ENCODE results near the gene DERA. TPM values are rescaled to one million over a fixed set of nuclear protein-coding genes. Genes with fewer than 3 reads are reported as not detected.

Gene DERA
- total RNA-seq, result 10 to 100 TPM; 23.3 to 27.1 TPM

DNA sequence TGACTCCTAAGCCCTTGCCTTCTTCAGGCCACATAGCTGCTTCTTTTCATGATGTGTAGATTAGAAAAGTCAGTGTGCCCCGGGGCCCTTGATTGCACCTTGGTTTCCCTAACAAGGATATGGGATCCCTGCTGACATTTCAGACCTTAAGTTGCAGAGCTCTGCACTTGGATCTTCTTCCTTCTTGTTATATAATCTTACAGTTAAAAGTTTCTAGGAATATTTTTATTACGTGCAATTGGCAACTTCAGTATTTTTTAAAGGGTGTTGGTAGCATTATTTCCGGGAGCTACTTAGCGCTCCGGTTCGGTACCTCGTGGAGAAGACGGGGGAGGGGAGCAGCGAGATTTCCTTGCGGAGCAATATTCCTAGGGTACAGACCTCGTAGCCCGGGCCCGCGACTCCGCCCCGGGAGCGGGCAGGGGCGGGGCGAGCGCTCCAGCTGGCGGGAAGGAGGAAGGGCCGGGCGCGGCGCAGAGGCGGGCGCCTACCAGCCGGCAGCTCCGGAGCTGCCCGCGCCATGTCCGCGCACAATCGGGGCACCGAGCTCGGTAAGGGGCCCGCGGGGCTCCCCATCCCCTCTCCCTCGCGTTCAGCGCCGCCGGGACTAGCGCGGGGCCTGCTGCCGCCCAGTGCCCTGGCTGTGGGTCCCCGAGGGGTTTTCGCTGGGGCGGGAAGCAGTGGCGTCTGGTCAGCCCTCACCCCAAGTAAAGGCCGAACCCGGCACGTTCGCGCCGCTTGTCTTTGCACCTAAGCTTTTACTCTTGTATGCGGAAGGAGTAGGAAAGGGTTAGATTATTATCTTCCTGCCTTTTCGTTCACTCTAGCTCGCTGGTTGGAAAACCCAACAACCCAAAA, at the start of gene DERA:
Gene DERA (plus strand): TSS at position 469 of the 858 bp plus-strand sequence. CDS start 52 bp downstream, at position 521.

DNA sequence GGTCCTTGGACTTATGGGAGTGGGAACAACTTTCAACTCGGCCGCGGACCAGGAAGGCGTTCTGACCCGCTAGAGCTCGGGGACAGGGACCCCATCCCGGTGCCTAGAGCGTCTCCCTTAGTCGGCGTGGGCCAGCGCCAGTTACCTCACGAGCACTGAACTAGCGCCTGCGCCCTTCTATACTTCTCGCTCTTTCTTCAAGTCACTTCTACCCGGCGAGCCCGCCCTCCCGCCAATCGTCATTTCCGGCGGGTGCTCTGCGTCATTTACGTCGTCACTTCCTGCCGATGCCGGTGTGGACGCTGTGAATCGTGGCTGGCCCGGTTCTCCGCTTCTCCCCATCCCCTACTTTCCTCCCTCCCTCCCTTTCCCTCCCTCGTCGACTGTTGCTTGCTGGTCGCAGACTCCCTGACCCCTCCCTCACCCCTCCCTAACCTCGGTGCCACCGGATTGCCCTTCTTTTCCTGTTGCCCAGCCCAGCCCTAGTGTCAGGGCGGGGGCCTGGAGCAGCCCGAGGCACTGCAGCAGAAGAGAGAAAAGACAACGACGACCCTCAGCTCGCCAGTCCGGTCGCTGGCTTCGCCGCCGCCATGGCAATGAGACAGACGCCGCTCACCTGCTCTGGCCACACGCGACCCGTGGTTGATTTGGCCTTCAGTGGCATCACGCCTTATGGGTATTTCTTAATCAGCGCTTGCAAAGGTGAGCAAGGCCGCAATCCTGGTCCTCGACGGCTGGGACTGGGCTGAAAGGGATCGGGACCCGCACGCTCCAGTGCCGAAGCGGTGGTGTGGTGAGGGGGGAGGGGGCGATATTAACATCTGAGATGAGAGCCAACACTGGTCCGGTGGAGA, 28.8 kb upstream of the DERA start, which contains the start of gene STRAP:
Gene STRAP (plus strand): TSS at position 270 of the 854 bp plus-strand sequence. CDS start 321 bp downstream, at position 591.

Other genes with a start within 250 kb of the DERA start
- 1 to 10 TPM; 3.0 to 4.1 TPM for gene EPS8, start 121.9 kb upstream of the DERA start, total RNA-seq
- gene STRAP, start 28.9 kb upstream of the DERA start, total RNA-seq, result 10 to 100 TPM; 72.9 to 73.7 TPM

Measured in activated naive CD4-positive, alpha-beta T cell treated with anti-CD3 and anti-CD28 coated beads, Interleukin-2, amount 10 ng/mL, durations not matched to agents 5 hours and 36 hours (primary cell).